GM12874 (cell line): Measurements from ENCODE around the gene AKR1E2.

ENCODE experiments used
- CTCF ChIP-seq: IDR thresholded peaks from 2 replicates; pipeline ENCODE4 v1.5.1; 2011; ENCODE audit warnings: low read depth, mild to moderate bottlenecking, control low read depth, low read length, moderate library complexity; ENCODE audit not compliant: insufficient read depth

AKR1E2 gene

GRCh38 chr10:4825868-4826791, at the start of gene AKR1E2:
Gene AKR1E2 (plus strand): TSS chr10:4826207. CDS start chr10:4826325, 118 bp downstream.
- no peak for TF ChIP-seq CTCF

- TF ChIP-seq CTCF = no peak
Measured at GRCh38 chr10:4776234-4776638, 49.8 kb upstream of the AKR1E2 start.

GRCh38 chr10:4778761-4779160, 47.2 kb upstream of the AKR1E2 start:
- no peak for TF ChIP-seq CTCF

GRCh38 chr10:4780091-4780490, 45.9 kb upstream of the AKR1E2 start:
- TF ChIP-seq CTCF = no peak

- no peak for TF ChIP-seq CTCF
Measured at GRCh38 chr10:4780782-4781181, 45.2 kb upstream of the AKR1E2 start.

GRCh38 chr10:4781955-4782354, 44.1 kb upstream of the AKR1E2 start:
- TF ChIP-seq CTCF = no peak

- TF ChIP-seq CTCF = no peak
Measured at GRCh38 chr10:4784667-4785333, 41.2 kb upstream of the AKR1E2 start.
